Keratinocyte (primary cell): ENCODE data around the gene FHIT.

Source experiments
- CTCF ChIP-seq, 3 experiments: IDR thresholded peaks in 1 of 3; conservative IDR thresholded peaks in 1 of 3; optimal IDR thresholded peaks in 1 of 3; 2 replicates in 2 of 3; 3 replicates in 1 of 3; pipeline versions ENCODE3 to v1.5.1; 2011; ENCODE audit warnings: low read length in 3 of 3, mild to moderate bottlenecking in 3 of 3, moderate library complexity in 2 of 3, control low read depth in 1 of 3, inconsistent platforms in 1 of 3; ENCODE audit not compliant: insufficient read depth in 2 of 3; ENCODE audit errors: extremely low read depth in 1 of 3
- EZH2 ChIP-seq: IDR thresholded peaks from one replicate; pipeline ENCODE4 v1.6.1; 2012; ENCODE audit warnings: inconsistent platforms, mild to moderate bottlenecking, low read length, moderate library complexity

- TF ChIP-seq CTCF (optimal IDR thresholded peaks at IDR 0.05 in 1 of 3, IDR thresholded peaks at IDR 0.05 in 1 of 3, conservative IDR thresholded peaks at IDR 0.05 in 1 of 3; ENCODE audit: extremely low read depth in 1 of 3, insufficient read depth in 2 of 3, low read length in 3 of 3) (no peak), EZH2 (no peak)
These were observed 1421.7 kb downstream of the FHIT start for GRCh38 chr3:59829527-59829926.
